HG02943 (cell line): Measurements from ENCODE around the gene CAPN7.
A peak's percentile ranks its signal among the peaks of the same experiment; 100 is the strongest.
"Not testable (repeated sequence)": the region's sequence is repeated elsewhere in the genome, so short reads cannot be mapped to it uniquely, and the experiment has no call there.

Source experiments
- ATAC-seq: cut with Tn5 transposase; IDR thresholded peaks from one replicate; pipeline ENCODE4 v1.9.1; 2021; ENCODE audit warnings: mild to moderate bottlenecking, low read depth, moderate library complexity; ENCODE audit not compliant: unreplicated experiment

The CAPN7 gene

DNA sequence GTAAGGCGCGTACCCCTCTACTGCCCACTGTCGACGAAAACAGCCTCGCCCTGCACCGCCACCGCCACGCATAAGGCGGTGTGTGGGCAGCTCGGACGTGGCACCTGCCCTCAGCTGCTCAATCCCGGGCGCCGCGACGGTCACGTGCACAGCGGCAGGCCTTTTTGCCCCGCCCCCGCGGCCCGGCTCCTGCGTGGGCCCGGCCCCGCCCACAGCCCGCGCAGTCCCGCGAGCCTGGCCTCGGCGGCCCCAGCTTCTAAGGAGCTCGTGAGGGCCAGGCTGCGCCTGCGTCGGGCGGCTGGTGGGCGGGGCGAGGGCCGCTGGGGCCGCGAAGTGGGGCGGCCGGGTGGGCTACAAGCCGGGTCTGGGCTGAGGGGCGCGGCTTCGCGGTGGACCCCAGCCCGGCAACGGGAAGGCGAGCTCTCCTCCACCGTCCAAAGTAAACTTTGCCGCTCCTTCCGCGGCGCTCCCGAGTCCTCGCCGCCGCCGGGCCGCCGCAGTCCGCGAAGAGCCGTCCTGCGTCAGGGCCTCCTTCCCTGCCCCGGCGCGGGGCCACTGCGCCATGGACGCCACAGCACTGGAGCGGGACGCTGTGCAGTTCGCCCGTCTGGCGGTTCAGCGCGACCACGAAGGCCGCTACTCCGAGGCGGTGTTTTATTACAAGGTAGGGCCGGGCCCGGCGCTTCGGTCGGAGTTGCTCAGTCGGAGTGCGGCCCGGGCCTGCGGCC is at the start of gene CAPN7:
Gene CAPN7, plus strand, starts transcription at position 313 of the 728 bp plus-strand sequence. Its CDS starts 250 bp downstream, at position 563.
- ATAC-seq = peak; percentile 86

DNA sequence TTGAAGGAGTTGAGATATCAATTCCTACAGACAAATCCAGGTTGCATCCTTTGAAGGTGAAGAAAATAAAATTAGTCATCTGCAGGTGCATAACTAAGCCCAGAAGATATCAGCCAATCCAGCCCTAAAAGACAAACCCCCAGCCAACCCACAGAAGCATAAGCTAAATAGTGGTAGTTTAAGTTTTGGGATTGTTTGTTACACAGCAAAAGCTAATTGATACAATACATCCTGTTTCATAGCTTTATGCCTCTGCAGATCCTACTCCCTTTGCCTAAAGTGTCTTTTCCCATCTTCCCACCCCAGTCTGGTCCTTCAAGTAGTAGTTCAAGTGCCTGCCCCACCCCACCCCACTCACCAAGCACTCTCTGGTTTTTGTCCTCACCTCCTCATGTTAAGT is 48.6 kb upstream of the CAPN7 start:
- no peak for ATAC-seq

DNA sequence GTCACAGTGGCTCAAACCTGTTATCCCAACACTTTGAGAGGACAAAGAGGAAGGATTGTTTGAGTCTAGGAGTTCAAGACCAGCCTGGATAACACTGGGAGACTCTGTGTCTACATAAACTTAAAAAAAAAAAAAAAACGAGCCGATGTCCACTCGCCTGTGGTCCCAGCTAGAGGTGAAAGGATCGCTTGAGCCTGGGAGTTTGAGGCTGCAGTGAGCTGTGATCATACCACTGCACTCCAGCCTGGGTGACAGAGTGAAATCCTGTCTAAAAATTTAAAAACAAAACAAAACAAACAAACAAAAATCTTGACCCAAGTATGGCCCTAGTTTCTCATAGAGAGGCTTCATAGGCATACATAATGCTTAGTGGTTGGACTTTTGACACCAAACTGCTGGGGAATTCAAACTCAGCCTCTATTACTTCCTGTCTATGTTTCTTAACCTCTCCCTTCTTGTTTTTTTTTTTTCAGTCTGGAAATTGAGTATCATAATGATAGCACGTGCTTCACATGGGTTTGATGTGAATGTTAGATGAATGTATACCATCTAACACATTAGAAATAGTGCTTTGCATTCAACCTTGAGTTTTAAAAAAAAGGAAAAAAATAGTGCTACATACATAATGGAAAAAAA is 46.4 kb upstream of the CAPN7 start:
- no peak for ATAC-seq

DNA sequence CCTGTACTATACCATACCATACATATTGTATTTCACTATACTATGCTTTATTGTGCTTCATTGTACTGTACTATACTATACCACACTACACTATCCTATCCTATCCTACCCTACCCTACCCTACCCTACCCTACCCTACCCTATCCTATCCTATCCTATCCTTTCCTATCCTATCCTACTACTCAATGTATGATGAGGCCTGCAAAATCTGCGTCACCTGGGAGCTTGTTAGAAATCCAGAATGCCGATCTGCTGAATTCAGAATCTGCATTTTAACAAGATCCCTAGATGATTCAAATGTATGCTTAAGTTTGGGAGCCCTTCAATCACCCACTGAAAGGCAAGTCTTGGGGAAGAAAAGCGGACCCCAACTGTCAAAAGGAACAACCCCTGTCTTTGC is 45.4 kb upstream of the CAPN7 start:
- ATAC-seq = no peak

DNA sequence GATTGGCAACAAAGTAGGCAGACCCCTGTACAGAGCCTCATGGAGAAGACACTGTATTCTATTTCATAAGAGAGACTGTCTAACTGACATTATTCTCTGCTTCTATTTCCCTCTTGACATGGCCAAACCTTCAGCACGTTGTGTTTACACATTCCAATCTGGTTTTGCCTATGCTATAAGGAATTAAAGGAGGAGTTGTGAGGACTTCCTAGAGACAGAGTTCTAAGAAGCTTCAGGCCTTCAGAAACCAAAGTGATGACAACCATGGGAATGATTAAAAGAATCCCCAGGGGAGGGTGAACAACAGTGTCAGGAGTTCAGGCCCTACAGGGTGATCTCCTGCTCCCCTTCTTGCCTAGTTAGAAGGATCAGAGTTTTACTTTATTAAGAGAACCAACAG is 44.9 kb upstream of the CAPN7 start:
- ATAC-seq = no peak

DNA sequence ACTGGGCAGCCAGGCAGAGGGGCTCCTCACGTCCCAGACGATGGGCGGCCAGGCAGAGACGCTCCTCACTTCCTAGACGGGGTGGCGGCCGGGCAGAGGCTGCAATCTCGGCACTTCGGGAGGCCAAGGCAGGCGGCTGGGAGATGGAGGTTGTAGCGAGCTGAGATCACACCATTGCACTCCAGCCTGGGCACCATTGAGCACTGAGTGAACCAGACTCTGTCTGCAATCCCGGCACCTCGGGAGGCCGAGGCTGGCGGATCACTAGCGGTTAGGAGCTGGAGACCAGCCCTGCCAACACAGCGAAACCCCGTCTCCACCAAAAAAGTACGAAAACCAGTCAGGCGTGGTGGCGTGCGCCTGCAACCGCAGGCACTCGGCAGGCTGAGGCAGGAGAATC is 42.4 kb upstream of the CAPN7 start:
- not testable (repeated sequence) for ATAC-seq

DNA sequence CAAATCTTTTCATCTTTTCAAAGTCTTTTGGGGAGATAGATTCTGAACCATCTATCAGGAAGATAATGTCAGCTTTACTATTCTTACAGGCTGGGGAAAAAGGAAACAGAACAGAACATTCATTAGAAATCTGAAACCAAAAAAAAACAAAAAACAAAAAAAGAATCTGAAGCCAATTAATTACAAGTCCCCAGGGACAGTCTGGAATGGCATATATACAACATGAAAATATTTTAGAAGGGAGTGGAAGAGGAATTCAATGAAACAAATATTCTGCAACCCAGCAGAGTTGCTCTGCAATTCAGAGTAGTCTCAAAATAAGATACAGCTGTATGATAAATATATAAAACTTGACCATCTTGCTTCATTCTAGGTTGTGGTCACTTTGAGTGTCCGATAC is 41.7 kb upstream of the CAPN7 start:
- ATAC-seq = no peak

DNA sequence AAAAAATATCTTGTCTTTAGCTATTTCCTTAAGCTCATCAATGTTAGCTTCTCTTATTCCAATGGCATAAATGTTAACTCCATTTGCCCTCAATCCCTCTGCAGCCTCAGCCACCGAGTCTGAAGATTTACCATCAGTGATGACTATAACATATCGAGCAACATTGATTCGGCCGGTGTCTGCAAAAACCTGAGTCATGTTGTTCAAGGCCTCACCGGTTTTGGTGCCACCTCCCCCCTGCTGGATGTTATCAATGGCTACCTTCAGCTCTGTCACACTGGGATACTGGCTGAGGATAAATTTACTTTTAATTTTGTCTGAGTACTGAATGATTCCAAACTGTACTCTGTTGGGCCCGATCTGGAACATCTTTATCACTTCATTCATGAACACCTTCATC is 41.0 kb upstream of the CAPN7 start:
- ATAC-seq = no peak

DNA sequence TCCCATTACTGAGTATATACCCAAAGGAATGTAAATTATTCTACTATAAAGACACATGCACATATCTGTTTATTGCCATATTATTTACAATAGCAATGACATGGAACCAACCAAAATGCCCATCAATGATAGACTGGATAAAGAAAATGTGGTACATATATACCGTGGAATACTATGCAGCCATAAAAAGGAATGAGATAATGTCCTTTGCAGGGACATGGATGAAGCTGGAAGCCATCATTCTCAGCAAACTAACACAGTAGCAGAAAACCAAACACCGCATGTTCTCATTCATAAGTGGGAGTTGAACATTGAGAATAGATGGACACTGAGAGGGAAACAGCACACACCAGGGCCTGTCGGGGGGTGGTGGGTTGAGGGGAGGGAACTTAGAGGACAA is 39.7 kb upstream of the CAPN7 start:
- not testable (repeated sequence) for ATAC-seq

DNA sequence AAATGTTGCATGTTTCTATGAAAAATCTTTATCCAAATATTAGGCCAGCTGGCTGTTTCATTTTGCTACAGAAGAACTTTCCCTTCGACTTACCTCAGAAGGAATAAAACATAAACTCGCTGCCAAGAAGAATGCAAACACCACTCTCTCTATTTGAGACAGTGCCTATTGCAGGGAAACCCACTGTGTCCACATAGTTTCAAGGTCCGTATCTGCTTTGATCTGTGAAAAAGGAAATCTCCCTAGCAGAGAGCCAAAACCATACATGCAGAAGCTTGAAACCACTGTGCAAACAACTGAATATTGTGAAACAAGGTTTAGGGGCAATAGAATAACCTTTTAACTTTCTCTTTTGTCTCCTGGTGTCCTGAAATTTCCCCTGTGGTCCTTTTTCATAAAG is 35.0 kb upstream of the CAPN7 start:
- no peak for ATAC-seq

DNA sequence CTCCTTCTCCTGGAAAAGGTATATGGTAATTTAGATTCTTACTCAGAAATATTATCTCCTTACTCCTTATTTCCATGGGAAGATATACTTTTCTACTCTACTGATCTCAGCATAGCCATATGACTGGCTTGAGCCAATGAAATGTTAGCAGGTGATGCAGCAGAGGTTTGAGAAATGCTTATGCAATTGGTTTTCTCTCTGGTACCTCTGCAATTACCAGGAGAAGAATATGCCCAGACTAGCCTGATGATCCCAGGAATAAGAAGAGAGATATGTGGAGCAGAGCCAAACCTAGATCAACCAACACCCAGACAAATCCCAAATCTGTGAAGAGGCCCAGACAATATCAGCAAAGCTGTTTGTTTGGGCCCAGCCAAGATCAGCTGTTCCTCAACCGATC is 33.2 kb upstream of the CAPN7 start:
- ATAC-seq = no peak

DNA sequence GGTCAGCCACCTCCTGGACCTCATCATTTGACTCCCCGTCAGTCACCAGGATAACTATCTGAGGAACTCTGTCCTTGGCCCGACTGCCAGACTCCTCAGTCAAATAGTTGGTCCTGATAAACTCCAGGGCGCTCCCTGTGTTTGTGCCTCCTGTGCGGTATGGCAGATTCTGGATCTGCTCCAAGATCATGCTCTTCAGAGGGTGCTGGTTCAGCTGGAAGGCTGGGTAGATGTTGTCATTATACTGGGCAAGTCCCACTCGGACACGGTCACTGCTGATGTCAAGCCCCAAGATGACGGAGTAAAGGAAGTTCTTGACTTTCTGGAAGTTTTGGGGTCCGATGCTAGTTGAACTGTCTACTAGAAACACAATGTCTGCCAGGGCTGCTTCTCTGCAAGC is 31.1 kb upstream of the CAPN7 start:
- no peak for ATAC-seq

DNA sequence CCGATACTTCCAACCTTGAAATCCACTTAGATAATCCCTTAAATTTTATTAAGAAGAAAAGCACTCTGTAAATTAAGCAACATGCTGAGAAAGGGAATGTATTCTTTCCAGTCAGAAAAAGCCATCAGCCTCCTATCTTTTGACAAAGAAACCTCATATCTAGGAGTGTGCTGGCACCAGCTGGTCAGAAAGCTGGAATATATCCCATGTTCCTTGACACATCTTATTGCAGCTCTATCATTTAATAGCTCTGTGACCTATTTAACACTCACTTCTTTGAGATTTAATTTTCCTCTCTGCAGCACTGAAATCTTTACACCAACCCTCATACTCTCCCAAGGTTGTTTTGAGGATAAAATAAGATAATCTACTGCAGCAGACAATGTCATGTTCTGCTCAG is 30.4 kb upstream of the CAPN7 start:
- ATAC-seq = no peak

DNA sequence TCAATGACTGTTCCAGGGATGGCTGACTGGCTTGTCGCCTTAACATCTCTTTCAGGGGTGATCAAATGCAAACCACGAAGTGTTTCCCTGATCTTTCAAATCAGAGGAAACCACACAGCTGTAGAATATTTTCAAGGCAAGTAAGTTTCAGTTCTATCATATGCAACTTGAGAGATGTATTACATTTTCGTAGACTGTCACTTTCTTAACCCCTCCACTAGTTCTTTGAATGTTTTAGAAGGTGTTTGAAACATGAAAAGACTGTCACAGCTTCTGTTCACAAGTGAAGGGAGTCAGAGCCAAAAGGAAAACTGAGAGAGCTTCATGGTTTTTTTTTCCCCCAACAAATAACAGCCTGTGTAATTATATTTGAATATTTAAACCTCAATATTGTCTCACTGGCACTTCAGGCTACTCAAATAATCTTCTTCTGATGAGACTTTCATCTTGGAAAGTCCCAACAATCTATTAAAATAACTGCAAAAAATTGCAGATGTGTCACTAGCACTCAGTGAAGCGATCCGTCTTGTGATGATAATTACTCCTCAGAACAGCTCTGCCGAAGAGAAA is 25.9 kb upstream of the CAPN7 start:
- ATAC-seq = no peak

DNA sequence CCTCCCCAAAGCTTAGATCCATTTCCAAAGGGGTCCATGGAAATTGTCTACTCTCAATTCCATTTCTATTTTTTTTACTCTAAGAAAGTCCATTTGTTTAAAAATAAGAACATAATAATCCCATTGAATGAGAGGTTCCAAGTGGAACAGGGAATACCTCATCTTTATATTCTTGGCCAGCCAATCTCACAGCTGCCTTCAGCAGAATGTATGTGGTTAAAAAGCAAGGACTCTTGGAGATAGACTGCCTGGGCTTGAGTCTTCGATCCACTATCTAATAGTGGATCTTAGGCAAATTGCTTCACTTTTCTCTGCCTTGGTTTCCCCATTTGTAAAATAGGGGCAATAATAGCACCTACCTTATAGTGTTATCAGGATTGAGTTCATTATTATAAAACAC is 24.5 kb upstream of the CAPN7 start:
- no peak for ATAC-seq

DNA sequence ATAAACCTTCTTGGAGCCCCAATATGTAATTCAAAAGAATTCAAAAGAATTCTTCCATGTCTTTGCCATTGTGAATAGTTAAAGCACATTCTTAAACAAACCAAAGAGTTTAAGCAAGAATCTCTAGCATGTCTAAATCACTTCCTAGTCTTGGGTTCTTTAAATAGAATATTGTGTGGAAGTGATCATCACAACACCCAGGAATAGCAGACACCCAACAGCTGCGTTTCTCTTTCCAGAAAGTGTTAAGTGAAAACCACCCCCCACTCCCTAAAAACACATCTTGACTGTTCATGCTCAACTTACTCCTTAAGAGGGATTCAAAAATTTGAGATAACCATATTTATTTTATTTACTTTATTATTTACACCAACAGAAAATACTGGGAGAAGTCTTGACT is 24.1 kb upstream of the CAPN7 start:
- no peak for ATAC-seq

DNA sequence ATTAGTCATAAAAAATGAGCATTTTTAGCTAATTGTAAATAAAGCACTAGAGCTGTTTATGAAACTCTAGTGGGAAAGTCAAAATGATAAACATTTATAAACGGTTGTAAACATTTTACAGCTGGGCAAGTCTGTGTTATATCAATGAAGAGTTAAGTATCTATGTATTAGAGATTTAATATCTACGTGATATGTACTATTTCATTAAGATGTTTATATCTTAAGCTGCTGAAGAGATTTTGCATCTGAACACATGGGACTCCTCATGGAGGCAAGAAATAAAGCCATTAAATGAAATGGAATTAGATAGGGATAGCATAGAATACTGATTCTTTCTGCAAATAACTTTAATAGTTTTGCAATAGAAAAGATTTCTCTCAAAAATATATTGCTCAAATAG is 23.0 kb upstream of the CAPN7 start:
- ATAC-seq = no peak

DNA sequence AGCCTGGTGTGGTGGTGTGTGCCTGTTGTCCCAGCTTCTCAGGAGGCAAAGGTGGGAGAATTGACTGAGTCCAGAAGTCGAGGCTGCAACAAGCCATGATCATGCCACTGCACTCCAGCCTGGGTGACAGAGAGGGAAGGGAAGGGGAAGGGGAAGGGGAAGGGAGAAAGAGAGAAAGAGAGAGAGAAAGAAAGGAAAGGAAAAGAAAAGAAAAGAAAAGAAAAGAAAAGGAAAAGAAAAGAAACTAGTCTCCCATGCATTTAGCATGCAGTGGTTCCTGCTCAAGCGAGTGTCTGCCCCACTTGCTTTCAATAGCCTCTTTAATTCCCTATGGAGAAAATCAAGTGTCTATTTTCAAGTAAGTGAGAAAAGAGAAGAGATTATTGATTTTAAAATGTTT is 20.6 kb upstream of the CAPN7 start:
- no peak for ATAC-seq

DNA sequence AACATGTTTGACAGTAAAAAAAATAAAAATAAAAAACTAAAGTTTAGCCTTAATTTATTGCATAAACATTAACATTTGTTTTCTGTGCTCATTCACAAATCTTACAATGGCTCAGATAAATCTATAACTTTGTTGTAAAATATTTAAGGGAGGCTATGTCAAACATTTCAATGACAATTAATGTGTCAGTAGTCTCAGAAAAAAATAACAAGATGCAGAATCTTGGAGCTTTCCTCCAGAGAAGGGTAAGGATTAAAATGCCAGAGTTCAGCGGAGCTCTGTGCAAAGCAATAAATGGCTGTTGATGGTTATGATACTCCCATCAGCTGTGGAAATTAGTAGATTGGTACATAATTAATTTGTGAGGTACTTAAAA is 20.0 kb upstream of the CAPN7 start:
- ATAC-seq = no peak

DNA sequence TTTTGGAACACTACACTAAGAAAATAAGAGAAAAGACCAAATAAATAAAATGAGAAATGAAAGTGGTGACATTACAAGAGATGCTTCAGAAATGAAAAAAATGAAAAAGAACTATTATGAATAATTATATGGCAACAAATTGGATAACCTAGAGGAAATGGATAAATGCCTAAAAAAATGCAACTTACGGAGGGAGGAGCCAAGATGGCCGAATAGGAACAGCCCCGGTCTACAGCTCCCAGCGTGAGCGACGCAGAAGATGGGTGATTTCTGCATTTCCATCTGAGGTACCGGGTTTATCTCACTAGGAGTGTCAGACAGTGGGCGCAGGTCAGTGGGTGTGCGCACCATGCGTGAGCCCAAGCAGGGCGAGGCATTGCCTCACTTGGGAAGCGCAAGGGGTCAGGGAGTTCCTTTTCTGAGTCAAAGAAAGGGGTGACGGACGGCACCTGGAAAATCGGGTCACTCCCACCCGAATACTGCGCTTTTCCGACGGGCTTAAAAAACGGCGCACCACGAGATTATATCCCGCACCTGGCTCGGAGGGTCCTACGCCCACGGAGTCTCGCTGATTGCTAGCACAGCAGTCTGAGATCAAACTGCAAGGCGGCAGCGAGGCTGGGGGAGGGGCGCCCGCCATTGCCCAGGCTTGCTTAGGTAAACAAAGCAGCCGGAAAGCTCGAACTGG is 19.4 kb upstream of the CAPN7 start:
- not testable (repeated sequence) for ATAC-seq

DNA sequence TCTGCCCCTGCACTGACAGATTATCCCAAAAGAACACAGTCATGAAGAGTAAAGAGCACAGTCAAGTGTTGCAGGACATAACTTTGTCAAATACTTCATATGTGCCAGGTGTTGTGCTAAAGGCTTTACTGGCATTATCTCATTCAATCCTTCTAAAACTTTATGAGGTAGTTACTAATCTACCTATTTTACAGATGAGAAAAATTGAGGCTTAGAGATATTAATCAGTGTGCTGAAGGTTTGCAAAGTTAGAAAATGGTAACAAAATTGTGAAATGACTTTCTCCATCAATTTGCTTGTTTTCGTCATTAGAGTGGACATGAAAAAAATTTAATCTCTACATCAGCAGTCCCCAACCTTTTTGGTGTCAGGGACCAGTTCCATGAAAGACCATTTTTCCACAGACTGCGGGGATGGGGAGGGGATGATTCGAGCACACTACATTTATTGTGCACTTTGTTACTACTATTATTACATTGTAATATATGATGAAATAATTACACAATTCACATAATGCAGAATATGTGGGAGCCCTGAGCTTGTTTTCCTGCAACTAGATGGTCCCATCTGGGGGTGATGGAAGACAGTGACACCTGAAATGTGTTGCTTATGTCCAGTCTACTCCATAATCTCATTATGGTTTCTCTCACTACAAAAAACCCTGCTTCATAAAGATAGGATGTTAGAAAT is 8.6 kb upstream of the CAPN7 start:
- no peak for ATAC-seq
